Superior temporal gyrus (tissue), 1 donor: ENCODE results near the gene CFAP119.

Experiments used
- DNase-seq: peaks from one replicate; pipeline ENCODE4 v3.0.0-alpha.2; 2016; ENCODE audit errors: extremely low spot score

Gene CFAP119

GRCh38 chr16:30740364-30741251 is 21.3 kb downstream of the CFAP119 start:
- DNase-seq: no peak

GRCh38 chr16:30738984-30739951 is 22.6 kb downstream of the CFAP119 start:
- no peak for DNase-seq

- DNase-seq: no peak
Measured at GRCh38 chr16:30737794-30738648, 23.8 kb downstream of the CFAP119 start.

GRCh38 chr16:30736995-30737793 is 24.7 kb downstream of the CFAP119 start:
- DNase-seq: no peak

- DNase-seq: no peak
Measured at GRCh38 chr16:30731411-30731810, 30.5 kb downstream of the CFAP119 start.

GRCh38 chr16:30728899-30729672 is 32.8 kb downstream of the CFAP119 start:
- no peak for DNase-seq

GRCh38 chr16:30728321-30728720 is 33.5 kb downstream of the CFAP119 start:
- no peak for DNase-seq

- DNase-seq: no peak
Measured at GRCh38 chr16:30725418-30725792, 36.5 kb downstream of the CFAP119 start.

- DNase-seq: no peak
Measured at GRCh38 chr16:30724641-30725417, 37.0 kb downstream of the CFAP119 start.

GRCh38 chr16:30723725-30724355 is 38.0 kb downstream of the CFAP119 start:
- no peak for DNase-seq

GRCh38 chr16:30722916-30723315 is 38.9 kb downstream of the CFAP119 start:
- DNase-seq: no peak

GRCh38 chr16:30722443-30722842 is 39.4 kb downstream of the CFAP119 start:
- no peak for DNase-seq

- DNase-seq: no peak
Measured at GRCh38 chr16:30721606-30722005, 40.3 kb downstream of the CFAP119 start.

- DNase-seq: no peak
Measured at GRCh38 chr16:30721167-30721566, 40.7 kb downstream of the CFAP119 start.

- no peak for DNase-seq
Measured at GRCh38 chr16:30720694-30721093, 41.2 kb downstream of the CFAP119 start.

GRCh38 chr16:30720086-30720485 is 41.8 kb downstream of the CFAP119 start:
- no peak for DNase-seq

GRCh38 chr16:30715750-30716445 is 46.0 kb downstream of the CFAP119 start:
- no peak for DNase-seq

- DNase-seq: no peak
Measured at GRCh38 chr16:30711712-30712111, 50.1 kb downstream of the CFAP119 start.
